ENCODE data around the gene SPATA18. TPM values are rescaled to one million over a fixed set of nuclear protein-coding genes. Genes with fewer than 3 reads are reported as not detected.

Gene SPATA18
- total and polyA plus RNA-seq, 4 donors: 4.7 to 12.5 (median 6.8) TPM

- WGBS, 2 donors: 2 to 3% methylated on average over 33 to 70 of the region's 70 CpGs
- DNase-seq (peak; percentile 80 to 92), ATAC-seq (ENCODE audit: low FRiP score) (peak; percentile 92)
- intact Hi-C loops (cut with DNase I): loop anchor here in 1 of 2 donors (5.0 kb wide), 1 partner anchor 196 kb away; the partner anchor contains the start of gene DCUN1D4
- H3K9me3 ChIP-seq (ENCODE audit: control insufficient read depth, low read length): no peaks in the 10 kb centered on the region
- H3K36me3 ChIP-seq (ENCODE audit: control insufficient read depth in 1 of 2, insufficient read depth in 2 of 2, low read length in 1 of 2): no peaks in the 10 kb centered on the region
- peak within 1 kb of the TSS; percentile 6 to 77 for H3K27ac ChIP-seq (ENCODE audit: low read depth in 1 of 2, low read length in 2 of 2)
- H3K27me3 ChIP-seq (ENCODE audit: control insufficient read depth in 1 of 2, insufficient read depth in 2 of 2, low read length in 1 of 2): no peaks in the 10 kb centered on the region
- peaks cover 6 to 12% of the 10 kb centered on the region in 2 donors for H3K4me1 ChIP-seq (ENCODE audit: control insufficient read depth in 1 of 2, insufficient read depth in 2 of 2, low read length in 2 of 2)
- peak within 1 kb of the TSS; percentile 97 to 99 for H3K4me3 ChIP-seq (ENCODE audit: low read length in 2 of 2)
Measured at GRCh38 chr4:52038103-52038912, 12.8 kb upstream of the SPATA18 start, which contains the start of gene SGCB. TSS of gene SGCB (minus strand) at chr4:52038299. CDS start at chr4:52038259, 40 bp downstream.

DNA sequence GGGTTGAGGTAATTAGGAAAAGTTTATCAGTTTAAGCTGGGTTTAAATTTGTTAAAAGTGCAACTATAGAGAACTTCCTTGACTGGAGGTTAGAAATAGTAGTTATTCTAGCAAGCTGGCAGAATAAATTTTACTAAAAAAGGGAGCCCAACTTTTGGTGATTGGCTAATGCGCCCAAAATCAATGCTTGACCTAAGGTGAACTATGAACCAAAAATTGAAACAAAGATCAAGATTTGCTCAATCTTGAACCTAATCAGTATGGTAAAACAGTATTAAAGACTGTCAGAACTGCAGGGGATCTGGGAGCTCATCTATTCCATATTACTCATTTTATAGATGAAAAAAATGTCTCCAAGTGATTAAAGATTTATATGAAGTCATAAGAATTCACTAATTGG is 6.1 kb upstream of the SPATA18 start:
- Histone ChIP-seq H3K4me3 (ENCODE audit: low read length in 2 of 2) (no peak overlapping the region), H3K4me1 (ENCODE audit: control insufficient read depth in 1 of 2, insufficient read depth in 2 of 2, low read length in 2 of 2) (no peaks in the 10 kb centered on the region), H3K9me3 (ENCODE audit: control insufficient read depth, low read length) (no peaks in the 10 kb centered on the region), H3K27me3 (ENCODE audit: control insufficient read depth in 1 of 2, insufficient read depth in 2 of 2, low read length in 1 of 2) (no peaks in the 10 kb centered on the region), H3K27ac (ENCODE audit: low read depth in 1 of 2, low read length in 2 of 2) (no peak overlapping the region), H3K36me3 (ENCODE audit: control insufficient read depth in 1 of 2, insufficient read depth in 2 of 2, low read length in 1 of 2) (no peaks in the 10 kb centered on the region)
- WGBS, 2 donors: 96 to 97% methylated on average over 1 of the region's 1 CpG
- intact Hi-C loops (cut with DNase I): no loop called here
- ATAC-seq (ENCODE audit: low FRiP score) (no peak), DNase-seq (no peak)

- no peaks in the 10 kb centered on the region for H3K9me3 ChIP-seq (ENCODE audit: control insufficient read depth, low read length)
- WGBS, 2 donors: 93 to 99% methylated on average over 5 of the region's 5 CpGs
- no peaks in the 10 kb centered on the region for H3K4me1 ChIP-seq (ENCODE audit: control insufficient read depth in 1 of 2, insufficient read depth in 2 of 2, low read length in 2 of 2)
- no peak for ATAC-seq (ENCODE audit: low FRiP score)
- H3K27me3 ChIP-seq (ENCODE audit: control insufficient read depth in 1 of 2, insufficient read depth in 2 of 2, low read length in 1 of 2): no peaks in the 10 kb centered on the region
- DNase-seq: no peak
- no peaks in the 10 kb centered on the region for H3K36me3 ChIP-seq (ENCODE audit: control insufficient read depth in 1 of 2, insufficient read depth in 2 of 2, low read length in 1 of 2)
- no peak overlapping the region for H3K4me3 ChIP-seq (ENCODE audit: low read length in 2 of 2)
- no peak overlapping the region for H3K27ac ChIP-seq (ENCODE audit: low read depth in 1 of 2, low read length in 2 of 2)
- intact Hi-C loops (cut with DNase I): no loop called here
Measured at GRCh38 chr4:52049266-52049665, 1.8 kb upstream of the SPATA18 start.

- Histone ChIP-seq H3K4me1 (ENCODE audit: control insufficient read depth in 1 of 2, insufficient read depth in 2 of 2, low read length in 2 of 2) (no peaks in the 10 kb centered on the region), H3K27me3 (ENCODE audit: control insufficient read depth in 1 of 2, insufficient read depth in 2 of 2, low read length in 1 of 2) (no peaks in the 10 kb centered on the region), H3K4me3 (ENCODE audit: low read length in 2 of 2) (peak overlapping the region; percentile 57 to 71), H3K27ac (ENCODE audit: low read depth in 1 of 2, low read length in 2 of 2) (peak overlapping the region; percentile 31 to 60), H3K9me3 (ENCODE audit: control insufficient read depth, low read length) (no peaks in the 10 kb centered on the region), H3K36me3 (ENCODE audit: control insufficient read depth in 1 of 2, insufficient read depth in 2 of 2, low read length in 1 of 2) (peaks cover 0 to 1% of the 10 kb centered on the region in 2 donors)
- peak; percentile 85 to 89 for DNase-seq
- ATAC-seq (ENCODE audit: low FRiP score): peak; percentile 90
- intact Hi-C loops (cut with DNase I): loop anchor here in 1 of 2 donors (10.0 kb wide), 1 partner anchor 143 kb away; no protein-coding TSS in a partner anchor
- WGBS, 2 donors: 6 to 7% methylated on average over 43 to 46 of the region's 46 CpGs
Measured at GRCh38 chr4:52051615-52052474, 741 bp downstream of the SPATA18 start.

- no peak overlapping the region for H3K27ac ChIP-seq (ENCODE audit: low read depth in 1 of 2, low read length in 2 of 2)
- no peaks in the 10 kb centered on the region for H3K4me1 ChIP-seq (ENCODE audit: control insufficient read depth in 1 of 2, insufficient read depth in 2 of 2, low read length in 2 of 2)
- 25 to 27% methylated on average over 7 of the region's 7 CpGs for WGBS, 2 donors
- no peak for DNase-seq
- H3K9me3 ChIP-seq (ENCODE audit: control insufficient read depth, low read length): no peaks in the 10 kb centered on the region
- peak overlapping the region; percentile 57 to 71 for H3K4me3 ChIP-seq (ENCODE audit: low read length in 2 of 2)
- no peaks in the 10 kb centered on the region for H3K27me3 ChIP-seq (ENCODE audit: control insufficient read depth in 1 of 2, insufficient read depth in 2 of 2, low read length in 1 of 2)
- ATAC-seq (ENCODE audit: low FRiP score): peak; percentile 46
- peaks cover 0 to 1% of the 10 kb centered on the region in 2 donors for H3K36me3 ChIP-seq (ENCODE audit: control insufficient read depth in 1 of 2, insufficient read depth in 2 of 2, low read length in 1 of 2)
- intact Hi-C loops (cut with DNase I): loop anchor here in 1 of 2 donors (10.0 kb wide), 1 partner anchor 142 kb away; no protein-coding TSS in a partner anchor
Measured at GRCh38 chr4:52052475-52052780, 1.3 kb downstream of the SPATA18 start.

DNA sequence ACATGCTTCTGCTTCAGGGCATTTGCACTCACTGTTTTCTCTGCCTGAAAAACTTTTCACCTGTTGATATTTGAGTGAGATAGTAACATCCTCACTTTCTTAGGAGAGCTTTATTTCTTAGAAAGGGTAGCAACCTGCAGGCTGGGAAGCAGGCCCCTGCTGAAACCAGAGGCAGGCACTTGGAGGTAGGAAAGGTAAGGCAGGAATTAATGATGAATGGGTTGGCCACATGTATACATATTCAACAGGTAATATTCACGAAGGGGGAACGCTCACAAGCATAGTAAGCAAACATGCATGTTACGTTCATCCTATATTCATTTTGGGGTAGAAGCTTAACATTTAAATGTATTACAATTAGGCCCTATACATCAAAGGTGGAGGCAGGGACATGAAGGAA is 3.1 kb downstream of the SPATA18 start:
- peaks cover 0 to 1% of the 10 kb centered on the region in 2 donors for H3K36me3 ChIP-seq (ENCODE audit: control insufficient read depth in 1 of 2, insufficient read depth in 2 of 2, low read length in 1 of 2)
- intact Hi-C loops (cut with DNase I): loop anchor here in 1 of 2 donors (10.0 kb wide), 1 partner anchor 141 kb away; no protein-coding TSS in a partner anchor
- H3K4me1 ChIP-seq (ENCODE audit: control insufficient read depth in 1 of 2, insufficient read depth in 2 of 2, low read length in 2 of 2): no peaks in the 10 kb centered on the region
- no peaks in the 10 kb centered on the region for H3K9me3 ChIP-seq (ENCODE audit: control insufficient read depth, low read length)
- no peak for ATAC-seq (ENCODE audit: low FRiP score)
- no peak overlapping the region for H3K4me3 ChIP-seq (ENCODE audit: low read length in 2 of 2)
- 97% methylated on average over 3 of the region's 3 CpGs for WGBS, 2 donors
- no peak overlapping the region for H3K27ac ChIP-seq (ENCODE audit: low read depth in 1 of 2, low read length in 2 of 2)
- DNase-seq: no peak
- H3K27me3 ChIP-seq (ENCODE audit: control insufficient read depth in 1 of 2, insufficient read depth in 2 of 2, low read length in 1 of 2): no peaks in the 10 kb centered on the region

GRCh38 chr4:52057196-52057595 is 6.1 kb downstream of the SPATA18 start:
- ATAC-seq (ENCODE audit: low FRiP score) (no peak), DNase-seq (no peak)
- H3K27me3 ChIP-seq (ENCODE audit: control insufficient read depth in 1 of 2, insufficient read depth in 2 of 2, low read length in 1 of 2): no peaks in the 10 kb centered on the region
- H3K4me1 ChIP-seq (ENCODE audit: control insufficient read depth in 1 of 2, insufficient read depth in 2 of 2, low read length in 2 of 2): peaks cover 0 to 1% of the 10 kb centered on the region in 2 donors
- H3K9me3 ChIP-seq (ENCODE audit: control insufficient read depth, low read length): no peaks in the 10 kb centered on the region
- no peak overlapping the region for H3K4me3 ChIP-seq (ENCODE audit: low read length in 2 of 2)
- H3K27ac ChIP-seq (ENCODE audit: low read depth in 1 of 2, low read length in 2 of 2): no peak overlapping the region
- intact Hi-C loops (cut with DNase I): loop anchor here in 1 of 2 donors (10.0 kb wide), 1 partner anchor 138 kb away; no protein-coding TSS in a partner anchor
- H3K36me3 ChIP-seq (ENCODE audit: control insufficient read depth in 1 of 2, insufficient read depth in 2 of 2, low read length in 1 of 2): peaks cover 3% of the 10 kb centered on the region in 2 donors

DNA sequence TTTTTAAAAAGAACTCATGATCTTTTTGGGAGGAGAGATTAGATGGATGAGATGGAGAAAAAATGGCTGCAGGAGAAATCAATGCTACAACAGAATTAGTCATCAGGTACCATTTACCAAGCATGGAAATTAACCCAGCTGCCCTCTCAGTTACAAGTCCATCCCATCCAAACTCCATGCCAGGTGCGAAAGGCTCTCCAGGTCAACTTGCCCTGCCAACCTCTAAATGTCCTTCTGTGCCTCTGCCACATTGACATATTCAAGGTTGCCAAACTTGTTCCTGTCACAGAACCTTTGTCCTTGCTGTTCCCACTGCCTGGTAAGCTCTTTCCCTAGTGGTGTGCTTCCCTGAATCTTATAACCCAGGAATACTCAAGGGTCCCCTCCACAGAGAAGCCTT is 7.2 kb downstream of the SPATA18 start:
- H3K9me3 ChIP-seq (ENCODE audit: control insufficient read depth, low read length): no peaks in the 10 kb centered on the region
- no peak for DNase-seq
- peaks cover 0 to 1% of the 10 kb centered on the region in 2 donors for H3K4me1 ChIP-seq (ENCODE audit: control insufficient read depth in 1 of 2, insufficient read depth in 2 of 2, low read length in 2 of 2)
- no peak overlapping the region for H3K4me3 ChIP-seq (ENCODE audit: low read length in 2 of 2)
- intact Hi-C loops (cut with DNase I): loop anchor here in 1 of 2 donors (10.0 kb wide), 1 partner anchor 137 kb away; no protein-coding TSS in a partner anchor
- H3K27me3 ChIP-seq (ENCODE audit: control insufficient read depth in 1 of 2, insufficient read depth in 2 of 2, low read length in 1 of 2): no peaks in the 10 kb centered on the region
- H3K36me3 ChIP-seq (ENCODE audit: control insufficient read depth in 1 of 2, insufficient read depth in 2 of 2, low read length in 1 of 2): peaks cover 3% of the 10 kb centered on the region in 2 donors
- no peak overlapping the region for H3K27ac ChIP-seq (ENCODE audit: low read depth in 1 of 2, low read length in 2 of 2)
- no peak for ATAC-seq (ENCODE audit: low FRiP score)
- WGBS, 2 donors: 98 to 100% methylated on average over 1 of the region's 1 CpG

Data from aorta (tissue), 5 donors.